SK-N-SH (cell line): ENCODE results near the gene PRAF2. TPM values are rescaled to one million over a fixed set of nuclear protein-coding genes. Genes with fewer than 3 reads are reported as not detected.

Experiments used
- CTCF ChIA-PET: fragments of 300-600, 350-600 bp; formaldehyde crosslinking; extraction: SDS; loops from one replicate; lab custom pipeline; 2021; lab: Yijun Ruan, JAX
- POLR2A ChIA-PET: fragments of 350-600 bp; sonication (Branson Sonifier 250); formaldehyde crosslinking; extraction: SDS; loops from one replicate; lab custom pipeline; 2020; ENCODE audit warnings: antibody characterized with exemption, inconsistent platforms; lab: Yijun Ruan, JAX
- DNase-seq: peaks from one replicate; pipeline ENCODE4 v3.0.0; 2012
- H2AFZ ChIP-seq: fragments of 200-600 bp; sonication (generic); 2 replicates; pipeline ENCODE4 v1.8.1; 2016; ENCODE audit warnings: antibody characterized with exemption, mild to moderate bottlenecking, low read depth
- H3F3A ChIP-seq: fragments of 200-600 bp; sonication (generic); replicated peaks from 2 replicates; pipeline ENCODE3; 2016; ENCODE audit warnings: antibody characterized with exemption, mild to moderate bottlenecking; ENCODE audit not compliant: insufficient read depth
- H3K27ac ChIP-seq, 2 experiments: fragments of 200-500 bp in 1 of 2; fragments of 200-600 bp in 1 of 2; sonication (Bioruptor generic) in 1 of 2; sonication (generic), shearing (Covaris generic) in 1 of 2; 2 replicates each; pipeline versions ENCODE4 v1.5.1 to v1.6.1; 2014 to 2016; ENCODE audit warnings: low read depth in 2 of 2, inconsistent platforms in 1 of 2, low read length in 1 of 2, mild to moderate bottlenecking in 1 of 2, mixed read lengths in 1 of 2
- H3K27me3 ChIP-seq: fragments of 200-600 bp; sonication (generic), shearing (Covaris generic); 2 replicates; pipeline ENCODE4 v1.6.1; 2016; ENCODE audit warnings: mixed run types; ENCODE audit not compliant: insufficient read depth
- H3K36me3 ChIP-seq, 2 experiments: fragments of 200-500 bp in 1 of 2; fragments of 200-600 bp in 1 of 2; sonication (Bioruptor generic) in 1 of 2; sonication (generic) in 1 of 2; replicated peaks in 1 of 2; 2 replicates each; pipeline versions ENCODE3 to v1.5.1; 2014 to 2016; ENCODE audit warnings: low read length in 1 of 2, mild to moderate bottlenecking in 1 of 2; ENCODE audit not compliant: insufficient read depth in 2 of 2, control insufficient read depth in 1 of 2
- H3K4me1 ChIP-seq, 2 experiments: fragments of 200-500 bp in 1 of 2; fragments of 200-600 bp in 1 of 2; sonication (Bioruptor generic) in 1 of 2; sonication (generic), shearing (Covaris generic) in 1 of 2; 2 replicates each; pipeline versions ENCODE4 v1.5.1 to v1.6.1; 2014 to 2016; ENCODE audit warnings: low read depth in 1 of 2, low read length in 1 of 2, mixed run types in 1 of 2; ENCODE audit not compliant: insufficient read depth in 2 of 2, control insufficient read depth in 1 of 2
- H3K4me2 ChIP-seq: fragments of 200-600 bp; sonication (generic), shearing (Covaris generic); 2 replicates; pipeline ENCODE4 v1.6.1; 2017; ENCODE audit warnings: mixed run types
- H3K4me3 ChIP-seq, 2 experiments: fragments of 200-500 bp in 1 of 2; fragments of 200-600 bp in 1 of 2; sonication (Bioruptor generic) in 1 of 2; sonication (generic), shearing (Covaris generic) in 1 of 2; 2 replicates each; pipeline versions ENCODE4 v1.5.1 to v1.8.1; 2014 to 2016; ENCODE audit warnings: low read depth in 2 of 2, inconsistent platforms in 1 of 2, low read length in 1 of 2, mild to moderate bottlenecking in 1 of 2, mixed read lengths in 1 of 2, moderate library complexity in 1 of 2
- H3K79me2 ChIP-seq: fragments of 200-600 bp; sonication (generic); 2 replicates; pipeline ENCODE4 v1.8.1; 2017; ENCODE audit warnings: mild to moderate bottlenecking; ENCODE audit not compliant: insufficient read depth
- H3K9ac ChIP-seq: fragments of 200-600 bp; sonication (generic); 2 replicates; pipeline ENCODE4 v1.6.1; 2017; ENCODE audit warnings: mixed run types
- H3K9me2 ChIP-seq: fragments of 200-600 bp; sonication (generic); 2 replicates; pipeline ENCODE4 v1.6.1; 2017; ENCODE audit warnings: mixed run types
- H3K9me3 ChIP-seq: fragments of 200-600 bp; sonication (generic); 2 replicates; pipeline ENCODE4 v1.6.1; 2017; ENCODE audit warnings: mixed run types, mild to moderate bottlenecking, moderate library complexity
- H4K20me1 ChIP-seq: fragments of 200-600 bp; sonication (generic); 2 replicates; pipeline ENCODE4 v1.6.1; 2017; ENCODE audit warnings: mild to moderate bottlenecking, mixed run types; ENCODE audit not compliant: insufficient read depth
- EZH2phosphoT487 ChIP-seq: fragments of 200-600 bp; sonication (generic); IDR thresholded peaks from 2 replicates; pipeline ENCODE4 v1.6.1; 2017; ENCODE audit warnings: low read depth, mixed run types, mild to moderate bottlenecking, antibody characterized with exemption, moderate library complexity, borderline replicate concordance
- FOSL2 ChIP-seq: IDR thresholded peaks from 2 replicates; pipeline ENCODE4 v1.4.0; 2012; ENCODE audit warnings: low read depth, mild to moderate bottlenecking, moderate library complexity, borderline replicate concordance
- GABPA ChIP-seq: IDR thresholded peaks from 2 replicates; pipeline ENCODE4 v1.4.0; 2012; ENCODE audit warnings: low read depth, mild to moderate bottlenecking
- GATA2 ChIP-seq: sonication (generic); formaldehyde crosslinking; IDR thresholded peaks from 2 replicates; pipeline ENCODE4 v1.5.0; 2020; ENCODE audit warnings: mild to moderate bottlenecking, missing genetic modification reagents
- IRF3 ChIP-seq: fragments of 150-350 bp; IDR thresholded peaks from 2 replicates; pipeline ENCODE4 v1.6.1; 2016; ENCODE audit warnings: mild to moderate bottlenecking, low read depth, low read length
- JUND ChIP-seq: IDR thresholded peaks from 2 replicates; pipeline ENCODE4 v1.4.0; 2012
- NRF1 ChIP-seq: IDR thresholded peaks from 2 replicates; pipeline ENCODE4 v1.6.1; 2012; ENCODE audit warnings: low read depth, mild to moderate bottlenecking, low read length
- REST ChIP-seq: IDR thresholded peaks from 2 replicates; pipeline ENCODE4 v1.6.1; 2012; ENCODE audit warnings: mild to moderate bottlenecking, low read depth, low read length, moderate library complexity
- ZBTB33 ChIP-seq: IDR thresholded peaks from 2 replicates; pipeline ENCODE4 v1.4.0; 2012; ENCODE audit warnings: low read depth, borderline replicate concordance
- WGBS: methylation state at CpG from one replicate; pipeline ENCODE4 v1.1.6; 2017; ENCODE audit warnings: low lambda C conversion rate; 5-methylcytosine and 5-hydroxymethylcytosine counted together
- polyA plus RNA-seq, 3 experiments: library from polyadenylated mRNA; depleted of rRNA; stranded (reverse); fragments of >200 nt; gene quantifications; 2 replicates each; pipeline ENCODE4 v1.2.3, GENCODE V29; 2012
- TF ChIP-seq, protein P1 (sequence below): IDR thresholded peaks from 2 replicates; pipeline ENCODE4 v1.4.0; 2012; ENCODE audit warnings: low read depth, borderline replicate concordance
- TF ChIP-seq, protein P2 (sequence below): IDR thresholded peaks from 2 replicates; pipeline ENCODE4; 2012

The PRAF2 gene
- polyA plus RNA-seq, 1 of the 3 experiments (the other 2 are of a cell fraction): 91.9 TPM

DNA sequence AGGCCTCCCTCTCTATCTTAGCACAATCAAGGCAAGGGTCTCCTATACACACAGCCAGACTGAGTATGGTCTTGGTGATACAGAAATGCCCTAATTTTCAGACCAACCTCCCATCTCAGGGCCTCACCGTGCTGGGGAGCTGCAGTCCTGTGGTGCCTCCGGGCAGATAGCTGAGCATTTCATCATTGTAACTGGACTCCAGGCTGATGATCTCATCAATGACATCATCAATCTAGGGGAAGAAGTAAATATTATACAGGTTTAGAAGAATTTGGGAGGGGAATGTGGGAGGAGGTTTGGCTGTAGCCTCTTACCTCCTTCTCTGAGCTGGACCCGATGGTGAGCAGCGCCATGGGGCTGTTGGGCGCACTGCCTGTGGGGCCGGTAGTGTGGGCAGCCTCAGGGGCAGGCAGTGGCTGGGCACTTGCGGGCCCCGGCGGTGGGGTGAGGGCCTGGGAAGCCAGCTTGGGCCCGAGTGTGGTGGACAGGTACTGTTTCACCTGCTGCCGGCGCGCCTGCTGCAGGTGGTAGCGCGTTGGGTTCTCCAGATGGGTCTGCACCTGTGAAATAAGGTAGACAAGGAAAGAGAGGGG lies 35.8 kb downstream of the PRAF2 start:
- CTCF ChIA-PET: no interaction called here
- H3K4me1 ChIP-seq: peaks cover 8 to 17% of the 10 kb centered on the region in 2 experiments; a peak in 3 of 4 replicates
- H3K9me2 ChIP-seq: no peaks in the 10 kb centered on the region
- no peak overlapping the region for H3K4me3 ChIP-seq
- no peak overlapping the region for H3K9ac ChIP-seq
- peaks cover 16% of the 10 kb centered on the region for H3F3A ChIP-seq
- no peak for DNase-seq
- POLR2A ChIA-PET: no interaction called here
- no peaks in the 10 kb centered on the region for H3K9me3 ChIP-seq
- H3K27me3 ChIP-seq: no peaks in the 10 kb centered on the region
- TF ChIP-seq ZBTB33 (no peak), REST (no peak)
- TF ChIP-seq, protein P1, sequence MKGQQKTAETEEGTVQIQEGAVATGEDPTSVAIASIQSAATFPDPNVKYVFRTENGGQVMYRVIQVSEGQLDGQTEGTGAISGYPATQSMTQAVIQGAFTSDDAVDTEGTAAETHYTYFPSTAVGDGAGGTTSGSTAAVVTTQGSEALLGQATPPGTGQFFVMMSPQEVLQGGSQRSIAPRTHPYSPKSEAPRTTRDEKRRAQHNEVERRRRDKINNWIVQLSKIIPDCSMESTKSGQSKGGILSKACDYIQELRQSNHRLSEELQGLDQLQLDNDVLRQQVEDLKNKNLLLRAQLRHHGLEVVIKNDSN: no peak
- WGBS: 62% methylated on average over 13 of the region's 15 CpGs
- H3K79me2 ChIP-seq: peaks cover 55% of the 10 kb centered on the region
- H3K36me3 ChIP-seq: peaks cover 8 to 15% of the 10 kb centered on the region in 2 experiments
- no peak overlapping the region for H3K27ac ChIP-seq
- no peak overlapping the region for H3K4me2 ChIP-seq
- H2AFZ ChIP-seq: no peak overlapping the region
- no peaks in the 10 kb centered on the region for H4K20me1 ChIP-seq

DNA sequence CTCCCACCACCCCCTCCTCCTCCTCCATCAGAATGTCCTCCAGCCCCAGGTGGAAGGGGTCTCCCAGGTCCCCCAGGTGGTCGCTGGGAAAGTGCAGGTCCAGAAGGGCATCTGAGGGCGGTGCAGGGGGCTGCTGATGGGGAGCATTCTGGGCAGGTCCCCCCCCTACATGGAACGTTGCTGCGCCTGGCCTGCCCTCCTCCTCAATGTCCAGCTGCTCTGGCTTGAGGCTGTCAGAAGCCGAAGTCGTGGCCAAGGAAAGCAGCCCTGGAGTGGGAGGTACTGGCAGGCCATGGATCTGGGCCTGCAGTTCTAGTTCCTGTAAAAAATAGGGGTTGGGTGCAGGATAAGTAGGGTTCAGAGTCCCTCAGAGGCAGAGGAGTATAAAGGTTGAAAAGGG lies 43.5 kb downstream of the PRAF2 start:
- Histone ChIP-seq H3K79me2 (peaks cover 4% of the 10 kb centered on the region; the same call in 1 of the 2 replicates), H3K9ac (no peak overlapping the region), H3K36me3 (peaks cover 0 to 8% of the 10 kb centered on the region in 2 experiments), H3K4me2 (no peak overlapping the region), H3K4me3 (no peak overlapping the region), H3K9me3 (no peaks in the 10 kb centered on the region), H3K27me3 (no peaks in the 10 kb centered on the region; the same call in 1 of the 2 replicates), H3F3A (no peaks in the 10 kb centered on the region), H3K9me2 (no peaks in the 10 kb centered on the region), H3K27ac (no peak overlapping the region), H3K4me1 (no peaks in the 10 kb centered on the region), H4K20me1 (no peaks in the 10 kb centered on the region), H2AFZ (no peak overlapping the region)
- ChIA-PET POLR2A (no interaction called here), CTCF (no interaction called here)
- no peak for DNase-seq
- WGBS: 85% methylated on average over 4 of the region's 6 CpGs
- TF ChIP-seq IRF3: no peak
- TF ChIP-seq GABPA: no peak
- TF ChIP-seq, protein P2, sequence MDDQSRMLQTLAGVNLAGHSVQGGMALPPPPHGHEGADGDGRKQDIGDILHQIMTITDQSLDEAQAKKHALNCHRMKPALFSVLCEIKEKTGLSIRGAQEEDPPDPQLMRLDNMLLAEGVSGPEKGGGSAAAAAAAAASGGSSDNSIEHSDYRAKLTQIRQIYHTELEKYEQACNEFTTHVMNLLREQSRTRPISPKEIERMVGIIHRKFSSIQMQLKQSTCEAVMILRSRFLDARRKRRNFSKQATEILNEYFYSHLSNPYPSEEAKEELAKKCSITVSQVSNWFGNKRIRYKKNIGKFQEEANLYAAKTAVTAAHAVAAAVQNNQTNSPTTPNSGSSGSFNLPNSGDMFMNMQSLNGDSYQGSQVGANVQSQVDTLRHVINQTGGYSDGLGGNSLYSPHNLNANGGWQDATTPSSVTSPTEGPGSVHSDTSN: no peak
- TF ChIP-seq EZH2phosphoT487: no peak
- no peak for TF ChIP-seq NRF1
- no peak for TF ChIP-seq FOSL2
- no peak for TF ChIP-seq GATA2 (CRISPR knock-in tag)
- TF ChIP-seq JUND: no peak
